GM03348 (cell line): Measurements from ENCODE around the gene LRWD1.
"Not testable (repeated sequence)": the region's sequence is repeated elsewhere in the genome, so short reads cannot be mapped to it uniquely, and the experiment has no call there.

Experiments
- DNase-seq: peaks from one replicate; pipeline ENCODE4 v3.0.0; 2012; ENCODE audit warnings: low spot score

LRWD1 gene

GRCh38 chr7:102444961-102445673 lies 19.7 kb upstream of the LRWD1 start:
- no peak for DNase-seq

GRCh38 chr7:102445674-102446071 lies 19.1 kb upstream of the LRWD1 start:
- DNase-seq = no peak

DNA sequence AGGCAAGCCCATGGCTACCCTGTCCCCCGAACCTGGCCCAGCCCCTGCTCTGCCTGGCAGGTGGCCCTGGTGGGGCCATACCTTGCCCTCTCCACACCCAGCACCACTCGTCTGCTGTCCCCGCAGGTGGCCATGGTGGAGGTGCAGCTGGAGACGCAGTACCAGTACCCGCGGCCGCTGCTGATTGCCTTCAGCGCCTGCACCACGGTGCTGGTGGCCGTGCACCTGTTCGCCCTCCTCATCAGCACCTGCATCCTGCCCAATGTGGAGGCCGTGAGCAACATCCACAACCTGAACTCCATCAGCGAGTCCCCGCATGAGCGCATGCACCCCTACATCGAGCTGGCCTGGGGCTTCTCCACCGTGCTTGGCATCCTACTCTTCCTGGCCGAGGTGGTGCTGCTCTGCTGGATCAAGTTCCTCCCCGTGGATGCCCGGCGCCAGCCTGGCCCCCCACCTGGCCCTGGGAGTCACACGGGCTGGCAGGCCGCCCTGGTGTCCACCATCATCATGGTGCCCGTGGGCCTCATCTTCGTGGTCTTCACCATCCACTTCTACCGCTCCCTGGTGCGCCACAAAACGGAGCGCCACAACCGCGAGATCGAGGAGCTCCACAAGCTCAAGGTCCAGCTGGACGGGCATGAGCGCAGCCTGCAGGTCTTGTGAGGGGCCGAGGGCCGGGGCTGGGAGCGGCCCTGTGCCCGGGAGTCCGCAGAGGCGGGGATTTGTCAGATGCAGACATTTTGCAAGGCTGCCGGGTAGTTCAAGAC lies 18.2 kb upstream of the LRWD1 start:
- DNase-seq = no peak

GRCh38 chr7:102447311-102447710 lies 17.5 kb upstream of the LRWD1 start:
- DNase-seq = no peak

DNA sequence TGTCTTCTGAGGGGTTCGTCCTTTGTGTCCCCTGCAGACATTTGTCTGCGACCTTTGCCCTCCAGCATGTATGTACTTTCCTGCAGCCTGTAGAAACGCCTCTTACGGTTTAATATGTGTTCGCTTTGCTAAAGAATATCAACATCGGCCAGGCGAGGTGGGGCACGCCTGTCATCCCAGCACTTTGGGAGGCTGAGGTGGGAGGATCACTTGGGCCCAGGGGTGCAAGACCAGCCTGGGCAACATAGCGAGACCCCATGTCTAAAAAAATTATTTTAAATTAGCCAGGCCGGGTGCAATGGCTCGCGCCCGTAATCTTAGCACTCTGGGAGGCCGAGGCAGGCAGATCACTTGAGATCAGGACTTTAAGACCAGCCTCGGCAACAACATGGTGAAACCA lies 15.6 kb upstream of the LRWD1 start:
- no peak for DNase-seq

DNA sequence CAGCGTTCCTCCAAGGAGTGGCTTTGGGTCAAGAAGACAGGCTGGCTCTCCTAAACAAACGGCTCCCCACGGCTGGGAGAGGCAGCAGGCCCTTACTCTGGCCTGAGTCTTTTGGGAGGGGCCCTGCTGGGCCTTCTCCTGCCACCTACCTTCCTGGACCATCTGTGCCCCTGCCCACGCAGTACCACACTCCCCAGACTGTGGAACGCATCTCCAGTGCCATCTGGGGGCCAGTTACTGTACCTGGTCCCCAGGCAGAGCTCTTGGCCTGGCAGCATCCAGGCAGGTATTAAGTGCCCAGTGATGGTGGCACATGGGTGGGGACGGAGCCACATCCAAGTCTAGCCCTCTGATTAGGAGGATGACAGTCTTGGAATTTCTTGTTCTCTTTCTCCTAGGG lies 14.5 kb upstream of the LRWD1 start:
- no peak for DNase-seq

- peak; percentile 64 for DNase-seq
Observed at GRCh38 chr7:102451371-102452054, 13.3 kb upstream of the LRWD1 start.

DNA sequence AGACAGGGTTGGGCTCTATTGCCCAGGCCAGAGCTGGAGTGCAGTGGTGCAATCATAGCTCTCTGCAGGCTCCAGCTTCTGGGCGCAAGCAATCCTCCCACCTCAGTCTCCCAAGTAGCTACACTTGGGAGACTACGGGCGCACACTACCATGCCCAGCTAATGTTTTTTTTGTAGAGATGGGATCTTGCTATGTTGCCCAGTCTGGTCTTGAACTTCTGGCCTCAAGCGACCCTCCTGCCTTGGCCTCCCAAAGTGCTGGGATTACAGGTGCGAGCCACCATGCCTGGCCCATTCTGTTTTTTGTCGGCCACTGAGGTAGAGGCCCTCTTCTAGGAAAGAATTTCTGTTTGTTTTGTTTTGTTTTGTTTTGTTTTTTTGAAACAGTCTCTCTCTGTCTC lies 12.3 kb upstream of the LRWD1 start:
- no peak for DNase-seq

DNA sequence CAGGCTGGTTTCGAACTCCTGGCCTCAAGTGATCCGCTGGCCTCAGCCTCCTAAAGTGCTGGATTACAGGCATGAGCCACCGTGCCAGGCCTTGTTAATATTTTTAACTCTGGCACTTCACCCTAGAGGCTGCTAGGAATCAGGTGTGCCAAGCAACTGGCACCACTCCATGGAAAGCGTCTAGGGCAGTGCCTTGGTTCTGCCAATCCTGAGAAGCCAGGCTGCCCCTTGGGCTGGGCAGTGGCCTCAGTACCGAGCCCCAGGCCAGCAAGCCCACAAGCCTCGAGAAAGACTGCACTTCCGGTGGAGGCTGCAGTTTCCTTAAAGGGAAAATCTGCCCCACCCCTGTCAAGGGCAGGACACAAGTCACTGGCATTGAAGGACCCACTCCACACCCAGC lies 11.5 kb upstream of the LRWD1 start:
- DNase-seq = no peak

GRCh38 chr7:102454468-102454867 lies 10.3 kb upstream of the LRWD1 start:
- DNase-seq = no peak

DNA sequence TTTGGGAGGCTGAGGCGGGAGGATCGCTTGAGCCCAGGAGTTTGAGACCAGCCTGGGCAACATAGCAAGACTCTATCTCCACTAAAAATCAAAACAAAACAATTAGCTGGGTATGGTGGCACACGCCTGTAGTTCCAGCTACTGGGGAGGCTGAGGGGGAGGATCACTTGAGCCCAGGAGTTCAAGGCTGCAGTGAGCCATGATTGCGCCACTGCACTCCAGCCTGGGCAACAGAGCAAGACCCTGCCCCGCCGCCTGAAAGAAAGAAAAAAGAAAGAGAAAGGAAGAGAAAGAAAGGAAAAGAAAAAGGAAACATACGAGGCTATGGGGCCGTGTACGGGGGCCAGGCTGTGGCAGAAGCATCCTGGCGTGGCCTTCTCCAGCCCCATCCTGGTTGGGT lies 9.9 kb upstream of the LRWD1 start:
- DNase-seq = not testable (repeated sequence)

GRCh38 chr7:102455596-102455995 lies 9.2 kb upstream of the LRWD1 start:
- DNase-seq = no peak

GRCh38 chr7:102456327-102456726 lies 8.5 kb upstream of the LRWD1 start:
- no peak for DNase-seq

DNA sequence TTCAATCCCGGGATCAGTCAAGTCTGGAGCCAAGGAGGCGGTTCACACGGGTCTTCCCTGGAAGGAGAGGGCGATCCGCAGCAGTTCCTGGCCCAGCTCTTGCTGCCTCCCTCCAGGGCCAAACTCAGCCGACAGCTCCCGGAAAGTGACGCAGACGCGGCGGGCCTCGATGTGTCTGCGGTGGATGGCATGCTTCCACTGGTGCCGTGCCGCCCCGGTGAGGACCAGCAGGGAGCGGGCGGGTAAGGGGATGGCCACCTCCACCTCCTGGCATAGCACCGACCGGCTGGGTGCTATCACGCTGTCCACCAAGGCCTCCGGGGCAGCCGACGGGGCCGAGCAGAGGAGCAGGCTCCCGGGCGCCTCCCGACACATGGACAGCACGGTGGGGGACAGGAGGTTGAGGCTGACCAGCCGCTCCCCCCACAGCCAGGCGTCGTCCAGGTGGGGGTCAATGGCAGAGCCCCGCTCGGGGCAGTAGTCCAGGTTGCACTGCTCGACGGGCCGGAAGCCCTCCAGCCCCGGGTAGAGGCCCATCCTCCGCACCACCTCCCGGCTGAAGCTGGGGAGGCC lies 7.3 kb upstream of the LRWD1 start:
- no peak for DNase-seq

DNA sequence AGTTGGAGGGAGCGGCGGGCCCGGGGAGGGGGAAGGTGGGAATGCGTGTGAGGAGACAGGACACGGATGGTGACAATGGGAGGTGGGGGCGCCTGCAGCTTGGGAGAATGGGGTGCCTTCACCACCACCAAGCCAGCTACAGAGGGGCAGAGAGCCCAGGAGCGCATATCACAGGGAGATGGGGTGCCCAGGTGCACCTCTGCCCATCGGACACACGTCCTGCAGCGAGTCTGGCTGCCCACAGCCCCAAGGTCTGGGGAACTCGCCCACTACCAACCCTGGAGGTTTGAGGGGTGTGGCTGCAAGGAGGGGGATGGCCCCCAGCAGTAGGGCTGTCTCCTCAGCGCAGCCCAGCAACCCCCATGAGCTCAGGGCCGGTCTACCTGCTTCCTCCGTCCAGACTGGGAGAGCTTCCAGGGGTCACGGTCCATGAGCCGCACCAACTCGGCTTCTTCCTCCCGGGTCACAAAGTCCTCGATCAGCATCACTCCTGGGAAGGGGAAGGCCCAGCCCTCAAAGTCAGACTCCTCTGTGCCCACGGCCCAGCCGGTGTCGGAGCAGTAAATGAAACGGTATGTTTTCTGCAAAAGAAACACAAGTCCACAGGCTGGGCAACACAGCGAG lies 5.5 kb upstream of the LRWD1 start:
- no peak for DNase-seq

GRCh38 chr7:102460467-102460866 lies 4.3 kb upstream of the LRWD1 start:
- no peak for DNase-seq

- peak; percentile 42 for DNase-seq
Observed at GRCh38 chr7:102463841-102464576, 775 bp upstream of the LRWD1 start.

DNA sequence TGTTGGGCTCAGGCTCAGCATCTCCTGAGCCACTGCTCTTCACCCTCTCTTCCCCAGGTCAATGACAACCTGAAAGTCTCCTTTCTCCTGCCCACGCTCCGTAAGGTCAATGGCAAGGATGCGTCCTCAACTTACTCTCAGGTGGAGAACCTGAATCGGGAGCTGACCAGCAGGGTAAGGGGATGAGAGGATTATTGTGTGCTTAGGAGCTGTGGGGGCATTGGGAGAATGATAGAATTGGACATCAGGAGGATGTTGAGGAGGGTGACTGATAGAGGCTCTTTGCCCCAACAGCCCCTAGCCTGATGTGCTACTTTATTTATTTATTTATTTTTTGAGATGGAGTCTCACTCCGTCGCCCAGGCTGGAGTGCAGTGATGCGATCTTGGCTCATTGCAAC lies 1.3 kb downstream of the LRWD1 start:
- DNase-seq = no peak

- DNase-seq = no peak
Observed at GRCh38 chr7:102467581-102468477, 3.0 kb downstream of the LRWD1 start.
